K562 (cell line): ENCODE results near the gene PFDN2. TPM values are rescaled to one million over a fixed set of nuclear protein-coding genes. Genes with fewer than 3 reads are reported as not detected.

Experiments
- ILK ChIP-seq: fragments of 450-650 bp; IDR thresholded peaks from 2 replicates; pipeline ENCODE4 v1.6.1; 2016; ENCODE audit warnings: missing genetic modification characterization, low read depth, mild to moderate bottlenecking, missing compliant biosample characterization, moderate library complexity, borderline replicate concordance
- RAD21 ChIP-seq, 2 experiments: fragments of 250-450 bp in 1 of 2; fragments of 450-650 bp in 1 of 2; sonication (Bioruptor Pico) in 1 of 2; formaldehyde crosslinking in 1 of 2; IDR thresholded peaks in 1 of 2; conservative IDR thresholded peaks in 1 of 2; 2 replicates each; pipeline versions ENCODE4 v1.4.0 to v1.8.0; 2020 to 2022; ENCODE audit warnings: mild to moderate bottlenecking in 2 of 2, moderate library complexity in 1 of 2
- TEAD2 ChIP-seq: fragments of 450-650 bp; IDR thresholded peaks from 2 replicates; pipeline ENCODE4 v1.6.1; 2016; ENCODE audit warnings: missing genetic modification characterization, control low read depth, missing compliant biosample characterization
- ZNF12 ChIP-seq: sonication (generic); formaldehyde crosslinking; IDR thresholded peaks from 2 replicates; pipeline ENCODE4 v1.4.0; 2020; ENCODE audit warnings: mild to moderate bottlenecking, missing genetic modification reagents
- polyA plus RNA-seq, 8 experiments: library from polyadenylated mRNA; depleted of rRNA in 4 of 8; stranded (reverse) in 5 of 8; unstranded in 3 of 8; fragments of >200 nt; fragmentation: Nextera tagmentation in 2 of 8; fragmentation: Illumina TruSeq in 1 of 8; extraction: Ambion mirVana in 2 of 8; extraction: Trizol in 1 of 8; gene quantifications; 2 replicates each; pipeline versions ENCODE4 v1.2.1 to v1.2.3, GENCODE V29; 2011 to 2014; ENCODE audit warnings: inconsistent platforms in 1 of 8, missing spikeins in 1 of 8
- total RNA-seq, 7 experiments: library from RNA; depleted of rRNA in 6 of 7; stranded (reverse); fragments of >200 nt in 6 of 7; fragmentation: Illumina TruSeq in 2 of 7; extraction: Trizol in 2 of 7; gene quantifications; 2 replicates each; pipeline versions ENCODE4 v1.2.1 to v1.2.3, GENCODE V29; 2011 to 2021; ENCODE audit warnings: low replicate concordance in 1 of 7
- TF ChIP-seq, protein P1 (sequence below), 2 experiments: fragments of 450-650 bp; IDR thresholded peaks; 2 replicates each; pipeline ENCODE4 v1.6.1; 2016; ENCODE audit warnings: mild to moderate bottlenecking in 2 of 2, borderline replicate concordance in 1 of 2, low read depth in 1 of 2, moderate library complexity in 1 of 2
- TF ChIP-seq, protein P2 (sequence below): fragments of 450-650 bp; IDR thresholded peaks from 2 replicates; pipeline ENCODE4 v1.6.1; 2017; ENCODE audit warnings: antibody characterized with exemption
- TF ChIP-seq, protein P3 (sequence below): sonication (generic); formaldehyde crosslinking; IDR thresholded peaks from 2 replicates; pipeline ENCODE4 v1.8.1; 2023; ENCODE audit warnings: missing genetic modification reagents, mild to moderate bottlenecking, borderline replicate concordance
- TF ChIP-seq, protein P4 (sequence below): fragments of 450-650 bp; IDR thresholded peaks from 2 replicates; pipeline ENCODE4 v1.6.1; 2016; ENCODE audit warnings: antibody characterized with exemption

Gene PFDN2
- total and polyA plus RNA-seq, 9 of the 15 experiments (the other 6 are each of a cell fraction or from before 2014, with no cell fraction given) = 50.2 to 361 (median 144) TPM

DNA sequence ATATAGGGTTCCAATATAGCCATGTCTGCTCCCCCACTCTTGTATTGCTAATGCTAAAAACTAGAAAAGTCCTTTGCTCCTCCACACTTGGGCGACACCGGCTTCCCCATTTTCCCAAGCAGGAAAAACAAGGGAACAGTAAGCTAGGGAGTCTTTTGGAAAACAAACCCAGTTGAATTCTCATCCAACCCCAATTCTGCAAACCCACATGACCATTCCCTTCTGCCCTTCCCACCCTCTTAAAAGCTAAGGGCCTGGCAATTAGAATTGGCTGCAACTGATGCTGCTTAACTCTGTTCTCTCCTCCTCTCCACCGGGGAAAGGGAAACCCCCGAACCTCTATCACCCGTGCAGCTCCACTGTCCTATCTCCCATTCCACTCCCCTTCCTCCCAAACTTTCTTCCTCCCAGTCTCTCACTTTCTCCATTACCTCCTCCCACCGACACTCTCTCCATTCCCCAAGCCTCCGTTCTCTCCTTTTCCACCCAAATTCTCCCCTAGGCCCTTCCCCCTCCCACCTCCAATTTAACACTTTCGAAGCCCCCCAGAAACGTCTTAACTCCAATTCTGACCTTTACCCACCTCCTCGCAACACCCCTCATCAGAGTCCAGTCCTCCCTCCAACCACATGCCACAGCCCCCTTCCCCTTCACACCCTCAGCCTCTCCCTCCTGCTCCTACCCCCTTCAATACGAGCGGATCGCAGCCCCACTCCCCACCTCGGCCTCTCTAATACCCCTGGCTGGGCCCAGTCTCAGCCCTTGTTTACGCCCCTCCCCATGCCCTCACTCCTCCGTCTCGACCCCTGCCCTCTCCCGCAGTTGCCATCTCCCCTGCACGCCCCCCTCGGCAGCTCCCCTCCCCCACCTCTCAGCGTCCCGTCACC is 13.9 kb upstream of the PFDN2 start (continued):
- TF ChIP-seq, protein P1, sequence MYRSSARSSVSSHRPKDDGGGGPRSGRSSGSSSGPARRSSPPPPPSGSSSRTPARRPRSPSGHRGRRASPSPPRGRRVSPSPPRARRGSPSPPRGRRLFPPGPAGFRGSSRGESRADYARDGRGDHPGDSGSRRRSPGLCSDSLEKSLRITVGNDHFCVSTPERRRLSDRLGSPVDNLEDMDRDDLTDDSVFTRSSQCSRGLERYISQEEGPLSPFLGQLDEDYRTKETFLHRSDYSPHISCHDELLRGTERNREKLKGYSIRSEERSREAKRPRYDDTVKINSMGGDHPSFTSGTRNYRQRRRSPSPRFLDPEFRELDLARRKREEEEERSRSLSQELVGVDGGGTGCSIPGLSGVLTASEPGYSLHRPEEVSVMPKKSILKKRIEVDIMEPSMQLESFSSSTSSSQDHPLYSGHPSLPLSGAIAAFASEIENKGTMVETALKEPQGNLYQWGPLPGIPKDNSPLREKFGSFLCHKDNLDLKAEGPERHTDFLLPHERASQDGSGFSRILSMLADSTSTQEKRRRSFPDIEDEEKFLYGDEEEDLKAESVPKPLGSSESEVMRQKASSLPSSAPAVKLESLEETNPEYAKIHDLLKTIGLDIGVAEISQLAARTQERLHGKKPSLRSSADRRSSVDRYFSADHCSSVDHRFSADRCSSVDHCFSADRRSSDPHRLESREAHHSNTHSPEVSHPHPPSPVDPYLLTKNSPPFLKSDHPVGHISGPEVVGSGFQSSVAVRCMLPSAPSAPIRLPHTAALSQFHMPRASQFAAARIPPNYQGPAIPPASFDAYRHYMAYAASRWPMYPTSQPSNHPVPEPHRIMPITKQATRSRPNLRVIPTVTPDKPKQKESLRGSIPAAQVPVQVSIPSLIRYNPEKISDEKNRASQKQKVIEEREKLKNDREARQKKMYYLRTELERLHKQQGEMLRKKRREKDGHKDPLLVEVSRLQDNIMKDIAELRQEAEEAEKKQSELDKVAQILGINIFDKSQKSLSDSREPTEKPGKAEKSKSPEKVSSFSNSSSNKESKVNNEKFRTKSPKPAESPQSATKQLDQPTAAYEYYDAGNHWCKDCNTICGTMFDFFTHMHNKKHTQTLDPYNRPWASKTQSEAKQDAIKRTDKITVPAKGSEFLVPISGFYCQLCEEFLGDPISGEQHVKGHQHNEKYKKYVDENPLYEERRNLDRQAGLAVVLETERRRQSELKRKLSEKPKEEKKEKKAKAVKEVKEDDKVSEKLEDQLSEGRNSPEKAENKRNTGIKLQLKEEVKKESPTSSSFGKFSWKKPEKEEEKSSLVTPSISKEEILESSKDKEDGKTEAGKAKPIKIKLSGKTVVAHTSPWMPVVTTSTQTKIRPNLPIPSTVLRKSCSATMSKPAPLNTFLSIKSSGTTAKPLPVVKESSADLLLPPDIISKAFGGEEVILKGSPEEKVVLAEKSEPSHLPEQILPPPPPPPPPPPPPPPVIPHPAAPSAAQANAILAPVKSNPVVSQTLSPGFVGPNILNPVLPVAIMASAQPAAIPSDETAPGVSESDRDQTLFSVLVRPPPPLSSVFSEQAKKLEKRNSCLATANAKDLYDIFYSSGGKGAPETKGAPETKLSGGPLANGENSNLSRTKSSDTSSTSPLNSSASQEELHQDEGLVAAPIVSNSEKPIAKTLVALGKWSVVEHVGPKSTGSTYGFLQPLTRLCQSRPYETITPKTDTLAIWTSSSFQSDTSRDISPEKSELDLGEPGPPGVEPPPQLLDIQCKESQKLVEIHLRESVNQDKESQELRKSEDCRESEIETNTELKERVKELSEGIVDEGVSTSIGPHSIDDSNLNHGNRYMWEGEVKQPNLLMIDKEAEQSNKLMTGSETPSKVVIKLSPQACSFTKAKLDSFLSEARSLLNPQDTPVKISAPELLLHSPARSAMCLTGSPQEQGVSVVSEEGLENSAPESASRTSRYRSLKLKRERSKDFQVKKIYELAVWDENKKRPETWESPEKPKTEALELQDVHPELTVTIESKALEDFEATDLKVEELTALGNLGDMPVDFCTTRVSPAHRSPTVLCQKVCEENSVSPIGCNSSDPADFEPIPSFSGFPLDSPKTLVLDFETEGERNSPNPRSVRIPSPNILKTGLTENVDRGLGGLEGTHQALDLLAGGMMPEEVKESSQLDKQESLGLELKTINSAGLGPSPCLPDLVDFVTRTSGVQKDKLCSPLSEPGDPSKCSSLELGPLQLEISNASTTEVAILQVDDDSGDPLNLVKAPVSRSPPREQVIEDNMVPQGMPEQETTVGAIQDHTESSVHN (IDR thresholded peaks at IDR 0.05; ENCODE audit: borderline replicate concordance in 1 of 2, low read depth in 1 of 2) = no peak; a peak in 1 of 4 replicates
- TF ChIP-seq TEAD2 (tag) (no peak), ZNF12 (CRISPR knock-in tag) (no peak), ILK (tag) (no peak), RAD21 (CRISPR knock-in tag; conservative IDR thresholded peaks at IDR 0.05 in 1 of 2, IDR thresholded peaks at IDR 0.05 in 1 of 2) (no peak)
- TF ChIP-seq, protein P2, sequence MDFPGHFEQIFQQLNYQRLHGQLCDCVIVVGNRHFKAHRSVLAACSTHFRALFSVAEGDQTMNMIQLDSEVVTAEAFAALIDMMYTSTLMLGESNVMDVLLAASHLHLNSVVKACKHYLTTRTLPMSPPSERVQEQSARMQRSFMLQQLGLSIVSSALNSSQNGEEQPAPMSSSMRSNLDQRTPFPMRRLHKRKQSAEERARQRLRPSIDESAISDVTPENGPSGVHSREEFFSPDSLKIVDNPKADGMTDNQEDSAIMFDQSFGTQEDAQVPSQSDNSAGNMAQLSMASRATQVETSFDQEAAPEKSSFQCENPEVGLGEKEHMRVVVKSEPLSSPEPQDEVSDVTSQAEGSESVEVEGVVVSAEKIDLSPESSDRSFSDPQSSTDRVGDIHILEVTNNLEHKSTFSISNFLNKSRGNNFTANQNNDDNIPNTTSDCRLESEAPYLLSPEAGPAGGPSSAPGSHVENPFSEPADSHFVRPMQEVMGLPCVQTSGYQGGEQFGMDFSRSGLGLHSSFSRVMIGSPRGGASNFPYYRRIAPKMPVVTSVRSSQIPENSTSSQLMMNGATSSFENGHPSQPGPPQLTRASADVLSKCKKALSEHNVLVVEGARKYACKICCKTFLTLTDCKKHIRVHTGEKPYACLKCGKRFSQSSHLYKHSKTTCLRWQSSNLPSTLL = peak; percentile 61; the same call in 1 of the 2 replicates
- TF ChIP-seq, protein P3, sequence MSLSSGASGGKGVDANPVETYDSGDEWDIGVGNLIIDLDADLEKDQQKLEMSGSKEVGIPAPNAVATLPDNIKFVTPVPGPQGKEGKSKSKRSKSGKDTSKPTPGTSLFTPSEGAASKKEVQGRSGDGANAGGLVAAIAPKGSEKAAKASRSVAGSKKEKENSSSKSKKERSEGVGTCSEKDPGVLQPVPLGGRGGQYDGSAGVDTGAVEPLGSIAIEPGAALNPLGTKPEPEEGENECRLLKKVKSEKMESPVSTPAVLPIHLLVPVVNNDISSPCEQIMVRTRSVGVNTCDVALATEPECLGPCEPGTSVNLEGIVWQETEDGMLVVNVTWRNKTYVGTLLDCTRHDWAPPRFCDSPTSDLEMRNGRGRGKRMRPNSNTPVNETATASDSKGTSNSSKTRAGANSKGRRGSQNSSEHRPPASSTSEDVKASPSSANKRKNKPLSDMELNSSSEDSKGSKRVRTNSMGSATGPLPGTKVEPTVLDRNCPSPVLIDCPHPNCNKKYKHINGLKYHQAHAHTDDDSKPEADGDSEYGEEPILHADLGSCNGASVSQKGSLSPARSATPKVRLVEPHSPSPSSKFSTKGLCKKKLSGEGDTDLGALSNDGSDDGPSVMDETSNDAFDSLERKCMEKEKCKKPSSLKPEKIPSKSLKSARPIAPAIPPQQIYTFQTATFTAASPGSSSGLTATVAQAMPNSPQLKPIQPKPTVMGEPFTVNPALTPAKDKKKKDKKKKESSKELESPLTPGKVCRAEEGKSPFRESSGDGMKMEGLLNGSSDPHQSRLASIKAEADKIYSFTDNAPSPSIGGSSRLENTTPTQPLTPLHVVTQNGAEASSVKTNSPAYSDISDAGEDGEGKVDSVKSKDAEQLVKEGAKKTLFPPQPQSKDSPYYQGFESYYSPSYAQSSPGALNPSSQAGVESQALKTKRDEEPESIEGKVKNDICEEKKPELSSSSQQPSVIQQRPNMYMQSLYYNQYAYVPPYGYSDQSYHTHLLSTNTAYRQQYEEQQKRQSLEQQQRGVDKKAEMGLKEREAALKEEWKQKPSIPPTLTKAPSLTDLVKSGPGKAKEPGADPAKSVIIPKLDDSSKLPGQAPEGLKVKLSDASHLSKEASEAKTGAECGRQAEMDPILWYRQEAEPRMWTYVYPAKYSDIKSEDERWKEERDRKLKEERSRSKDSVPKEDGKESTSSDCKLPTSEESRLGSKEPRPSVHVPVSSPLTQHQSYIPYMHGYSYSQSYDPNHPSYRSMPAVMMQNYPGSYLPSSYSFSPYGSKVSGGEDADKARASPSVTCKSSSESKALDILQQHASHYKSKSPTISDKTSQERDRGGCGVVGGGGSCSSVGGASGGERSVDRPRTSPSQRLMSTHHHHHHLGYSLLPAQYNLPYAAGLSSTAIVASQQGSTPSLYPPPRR (CRISPR knock-in tag) = no peak
- TF ChIP-seq, protein P4, sequence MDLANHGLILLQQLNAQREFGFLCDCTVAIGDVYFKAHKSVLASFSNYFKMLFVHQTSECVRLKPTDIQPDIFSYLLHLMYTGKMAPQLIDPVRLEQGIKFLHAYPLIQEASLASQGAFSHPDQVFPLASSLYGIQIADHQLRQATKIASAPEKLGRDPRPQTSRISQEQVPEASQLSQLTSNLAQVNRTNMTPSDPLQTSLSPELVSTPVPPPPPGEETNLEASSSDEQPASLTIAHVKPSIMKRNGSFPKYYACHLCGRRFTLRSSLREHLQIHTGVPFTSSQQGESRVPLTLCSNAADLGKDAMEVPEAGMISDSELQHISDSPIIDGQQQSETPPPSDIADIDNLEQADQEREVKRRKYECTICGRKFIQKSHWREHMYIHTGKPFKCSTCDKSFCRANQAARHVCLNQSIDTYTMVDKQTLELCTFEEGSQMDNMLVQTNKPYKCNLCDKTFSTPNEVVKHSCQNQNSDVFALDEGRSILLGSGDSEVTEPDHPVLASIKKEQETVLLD = peak; percentile 69
